ENCODE measurements around the gene C22orf31.
"Not testable (repeated sequence)": the region's sequence is repeated elsewhere in the genome, so short reads cannot be mapped to it uniquely, and the experiment has no call there.

Gene C22orf31

GRCh38 chr22:29092243-29092642, 30.6 kb upstream of the C22orf31 start:
- no peak for TF ChIP-seq JUND (IDR thresholded peaks at IDR 0.05; ENCODE audit: low read depth)
- DNase-seq (ENCODE audit: low read depth in 1 of 2, low spot score in 1 of 2) = no peak
- in situ Hi-C loops (cut with HindIII; ENCODE audit: low pct_unique_long_range_greater_than_20kb, low sequenced_read_pairs) = no loop called here

DNA sequence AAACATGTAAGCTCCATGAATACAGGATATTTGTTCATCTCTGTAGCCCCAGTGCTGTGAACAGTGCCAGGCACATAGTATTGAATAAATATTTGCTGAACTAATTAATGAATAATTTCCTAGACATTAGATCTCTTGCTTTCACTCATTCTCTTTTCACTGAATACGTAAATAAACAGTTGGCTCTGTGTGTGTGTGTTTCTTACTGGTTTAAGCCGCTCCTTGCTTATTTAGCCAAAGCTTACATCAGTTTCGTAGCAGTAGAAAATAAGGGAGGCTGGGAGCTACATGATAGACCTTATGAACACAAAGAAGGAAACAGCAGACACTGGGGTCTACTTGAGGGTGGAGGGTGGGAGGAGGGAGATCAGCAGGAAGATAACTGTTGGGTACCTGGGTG, 28.4 kb upstream of the C22orf31 start:
- DNase-seq (ENCODE audit: low read depth in 1 of 2, low spot score in 1 of 2) = no peak
- in situ Hi-C loops (cut with HindIII; ENCODE audit: low pct_unique_long_range_greater_than_20kb, low sequenced_read_pairs) = no loop called here
- no peak for TF ChIP-seq JUND (IDR thresholded peaks at IDR 0.05; ENCODE audit: low read depth)

DNA sequence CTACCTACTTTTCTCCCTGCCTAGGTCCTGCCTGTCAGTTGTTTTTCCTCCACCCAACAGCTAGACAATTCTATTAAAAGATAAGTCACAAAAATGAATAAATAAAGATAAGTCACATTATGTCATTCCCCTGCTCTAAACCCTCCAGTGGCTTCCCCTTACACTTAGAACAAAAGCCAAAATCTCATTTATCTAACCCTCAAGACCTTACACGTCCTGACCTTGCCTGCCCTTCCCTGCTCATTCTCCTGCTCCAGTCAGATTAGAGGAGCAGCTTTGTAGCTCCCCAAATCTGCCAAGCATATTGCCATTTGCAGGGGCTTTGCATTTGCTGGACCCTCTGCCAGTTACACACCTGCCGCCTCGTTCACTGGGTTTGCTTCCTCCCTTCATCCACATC, 27.9 kb upstream of the C22orf31 start:
- no peak for TF ChIP-seq JUND (IDR thresholded peaks at IDR 0.05; ENCODE audit: low read depth)
- in situ Hi-C loops (cut with HindIII; ENCODE audit: low pct_unique_long_range_greater_than_20kb, low sequenced_read_pairs) = no loop called here

GRCh38 chr22:29088809-29089208, 27.2 kb upstream of the C22orf31 start:
- no peak for DNase-seq (ENCODE audit: low read depth in 1 of 2, low spot score in 1 of 2)
- in situ Hi-C loops (cut with HindIII; ENCODE audit: low pct_unique_long_range_greater_than_20kb, low sequenced_read_pairs) = no loop called here
- no peak for TF ChIP-seq JUND (IDR thresholded peaks at IDR 0.05; ENCODE audit: low read depth)

More for the DNA sequence above, 27.9 kb upstream of the C22orf31 start:
- DNase-seq (ENCODE audit: low read depth in 1 of 2, low spot score in 1 of 2) = no peak

DNA sequence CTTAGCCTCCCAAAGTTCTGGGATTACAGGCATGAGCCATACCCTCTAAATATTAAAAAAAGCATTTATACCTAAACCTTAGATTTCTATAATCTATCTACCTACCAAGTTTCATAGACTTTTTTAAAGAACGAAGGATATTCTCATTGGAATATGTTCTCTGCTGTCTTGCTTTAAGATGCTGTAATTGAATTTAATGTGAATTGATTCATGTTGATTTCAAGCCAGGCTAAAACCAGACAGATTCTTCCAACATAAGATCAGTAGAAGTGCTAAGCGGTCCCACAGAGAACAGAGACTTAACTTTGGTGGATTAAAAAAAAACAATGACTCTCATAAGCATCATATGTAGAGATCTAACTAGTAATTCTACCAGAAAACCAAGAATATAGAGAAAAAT, 25.4 kb upstream of the C22orf31 start:
- no peak for TF ChIP-seq JUND (IDR thresholded peaks at IDR 0.05; ENCODE audit: low read depth)
- DNase-seq (ENCODE audit: low read depth in 1 of 2, low spot score in 1 of 2) = no peak
- in situ Hi-C loops (cut with HindIII; ENCODE audit: low pct_unique_long_range_greater_than_20kb, low sequenced_read_pairs) = no loop called here

GRCh38 chr22:29083933-29084591, 22.4 kb upstream of the C22orf31 start:
- in situ Hi-C loops (cut with HindIII; ENCODE audit: low pct_unique_long_range_greater_than_20kb, low sequenced_read_pairs) = no loop called here
- DNase-seq (ENCODE audit: low read depth in 1 of 2, low spot score in 1 of 2) = no peak
- no peak for TF ChIP-seq JUND (IDR thresholded peaks at IDR 0.05; ENCODE audit: low read depth)

GRCh38 chr22:29083576-29083932, 21.9 kb upstream of the C22orf31 start:
- not testable (repeated sequence) for DNase-seq (ENCODE audit: low read depth in 1 of 2, low spot score in 1 of 2)

DNA sequence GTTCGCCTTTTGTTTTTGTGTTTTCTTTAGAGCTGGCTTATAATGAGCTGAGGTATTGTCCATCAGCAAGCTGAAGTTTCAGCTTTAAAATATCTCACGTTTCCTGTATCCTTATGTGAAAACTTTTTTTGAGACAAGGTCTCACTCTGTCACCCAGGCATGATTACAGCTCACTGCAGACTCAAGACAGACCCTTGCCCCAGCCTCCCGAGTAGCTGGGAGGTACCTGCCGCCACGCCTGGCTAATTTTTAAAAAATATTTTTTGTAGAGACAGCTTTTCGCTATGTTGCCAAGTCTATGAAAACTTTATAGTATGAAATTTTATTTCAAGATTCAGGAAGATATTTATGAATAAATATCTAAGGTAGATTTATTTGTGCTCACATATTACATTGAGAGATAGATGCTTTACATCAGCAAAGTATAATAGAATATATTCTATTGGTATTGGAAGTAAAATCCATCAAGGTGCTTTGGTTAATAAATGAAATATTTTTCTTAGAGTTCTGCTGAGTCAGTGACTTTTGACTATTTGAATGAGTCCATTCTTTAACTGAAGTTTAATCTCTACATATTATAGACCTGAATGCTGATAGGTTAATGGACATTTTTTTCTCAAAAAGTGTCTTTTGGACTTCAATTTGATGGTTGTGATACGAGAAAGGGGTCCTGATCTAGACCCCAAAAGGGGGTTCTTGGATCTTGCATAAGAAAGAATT, 21.4 kb upstream of the C22orf31 start:
- in situ Hi-C loops (cut with HindIII; ENCODE audit: low pct_unique_long_range_greater_than_20kb, low sequenced_read_pairs) = no loop called here
- DNase-seq (ENCODE audit: low read depth in 1 of 2, low spot score in 1 of 2) = no peak

More at GRCh38 chr22:29083576-29083932, 21.9 kb upstream of the C22orf31 start:
- in situ Hi-C loops (cut with HindIII; ENCODE audit: low pct_unique_long_range_greater_than_20kb, low sequenced_read_pairs) = not testable (repeated sequence)

GRCh38 chr22:29081517-29082236, 20.0 kb upstream of the C22orf31 start:
- DNase-seq (ENCODE audit: low read depth in 1 of 2, low spot score in 1 of 2) = no peak
- in situ Hi-C loops (cut with HindIII; ENCODE audit: low pct_unique_long_range_greater_than_20kb, low sequenced_read_pairs) = no loop called here
- no peak for TF ChIP-seq JUND (IDR thresholded peaks at IDR 0.05; ENCODE audit: low read depth)

More for the DNA sequence above, 21.4 kb upstream of the C22orf31 start:
- no peak for TF ChIP-seq JUND (IDR thresholded peaks at IDR 0.05; ENCODE audit: low read depth)

DNA sequence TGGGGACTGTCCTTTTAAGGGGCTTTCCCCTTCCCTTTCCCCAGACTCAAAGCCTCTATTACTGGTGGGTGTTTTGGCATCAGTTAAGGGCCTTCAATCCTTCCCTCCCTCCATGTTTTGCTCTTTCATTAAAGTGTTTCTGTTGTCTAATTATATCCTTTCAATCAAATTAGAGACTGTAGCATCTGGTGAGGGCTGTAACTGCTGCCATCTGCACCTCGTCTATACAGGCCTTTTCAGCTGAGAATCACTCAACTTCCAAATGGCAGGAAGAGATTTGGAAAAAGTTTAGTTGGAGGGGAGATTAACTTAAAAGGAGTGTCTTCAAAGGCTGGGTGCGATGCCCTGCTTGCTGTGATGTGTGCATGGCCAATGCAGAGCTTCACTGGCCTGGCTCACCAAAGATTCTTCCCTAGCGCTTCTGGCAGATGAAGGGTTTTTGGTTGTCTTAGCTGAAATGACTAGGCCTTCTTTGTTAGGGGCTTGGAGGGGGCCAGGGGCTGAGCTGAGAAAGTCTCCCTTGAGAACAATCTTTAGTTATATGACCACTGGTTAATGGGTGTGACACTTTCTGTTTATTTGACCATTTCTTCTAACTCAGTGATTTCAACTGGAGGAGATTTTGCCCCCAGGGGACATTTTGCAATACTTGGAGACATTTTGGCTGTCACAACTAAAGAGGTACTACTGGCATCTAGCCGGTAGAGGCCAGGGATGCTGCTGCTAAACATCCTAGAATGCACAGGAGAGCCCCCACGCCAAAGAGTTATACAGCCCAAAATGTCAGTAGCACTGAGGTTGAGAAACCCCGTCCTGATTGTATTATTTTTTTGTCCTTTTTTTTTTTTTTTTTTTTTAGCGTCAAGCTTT, 18.7 kb upstream of the C22orf31 start:
- DNase-seq (ENCODE audit: low read depth in 1 of 2, low spot score in 1 of 2) = peak in 1 of 2 experiments; percentile 83
- TF ChIP-seq JUND (IDR thresholded peaks at IDR 0.05; ENCODE audit: low read depth) = no peak
- in situ Hi-C loops (cut with HindIII; ENCODE audit: low pct_unique_long_range_greater_than_20kb, low sequenced_read_pairs) = no loop called here

DNA sequence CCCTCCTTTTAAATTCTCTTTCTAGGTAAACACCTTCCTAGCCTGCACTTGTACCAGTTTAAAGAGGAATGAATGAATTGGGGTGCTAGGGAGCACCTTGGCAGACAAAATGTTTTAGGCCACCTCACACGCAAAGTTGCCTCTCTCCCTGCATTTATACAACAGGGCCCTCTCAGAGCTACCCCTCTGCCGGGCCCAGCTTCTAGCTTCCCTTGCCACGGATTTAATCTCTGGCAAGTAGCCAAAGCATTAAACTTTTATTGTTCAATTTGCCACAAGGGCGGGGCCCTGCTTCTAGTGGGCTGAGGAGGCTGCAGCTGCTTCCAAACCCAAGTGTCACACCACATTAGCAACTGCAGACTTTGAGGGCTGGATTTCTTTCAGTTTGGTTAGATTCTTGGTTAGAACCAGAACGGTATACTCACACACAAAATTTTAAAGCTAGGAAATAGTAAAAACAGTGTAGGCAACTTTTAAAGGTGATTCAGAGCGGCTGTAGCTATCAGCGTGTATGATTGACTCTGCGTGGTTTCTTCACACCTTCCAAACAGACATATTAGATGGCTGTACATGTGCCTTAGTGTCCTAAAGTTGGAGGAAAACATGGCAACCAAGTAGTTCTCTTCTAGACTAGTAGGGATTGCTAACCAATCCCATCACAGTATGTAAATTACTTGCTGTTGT, 17.7 kb upstream of the C22orf31 start:
- peak in 1 of 2 experiments; percentile 37 for DNase-seq (ENCODE audit: low read depth in 1 of 2, low spot score in 1 of 2)
- no peak for TF ChIP-seq JUND (IDR thresholded peaks at IDR 0.05; ENCODE audit: low read depth)
- in situ Hi-C loops (cut with HindIII; ENCODE audit: low pct_unique_long_range_greater_than_20kb, low sequenced_read_pairs) = no loop called here

DNA sequence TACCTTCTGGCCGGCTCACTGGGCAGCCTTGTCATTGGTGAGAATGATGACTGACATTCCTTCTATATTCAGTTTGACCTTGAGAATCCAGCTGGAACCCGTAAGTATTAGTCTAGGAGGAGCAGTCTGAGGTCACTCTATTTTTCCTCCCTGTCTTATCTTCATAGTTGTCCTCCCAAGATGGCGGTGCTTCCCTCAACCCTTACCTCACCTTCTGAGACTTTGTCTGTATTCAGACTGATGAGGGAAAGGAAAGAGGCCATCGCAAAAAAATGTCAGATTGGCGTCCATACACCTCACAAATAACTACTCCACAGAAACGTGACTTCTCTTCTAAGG, 17.2 kb upstream of the C22orf31 start:
- in situ Hi-C loops (cut with HindIII; ENCODE audit: low pct_unique_long_range_greater_than_20kb, low sequenced_read_pairs) = no loop called here
- no peak for TF ChIP-seq JUND (IDR thresholded peaks at IDR 0.05; ENCODE audit: low read depth)
- DNase-seq (ENCODE audit: low read depth in 1 of 2, low spot score in 1 of 2) = no peak

Data from T47D (cell line).